GM12891 (cell line): ENCODE data around the gene CETP.

ENCODE experiments used
- DNase-seq: peaks from one replicate; pipeline ENCODE4 v3.0.0; 2011; ENCODE audit warnings: low spot score; ENCODE audit not compliant: insufficient read length
- FAIRE-seq: peaks from 2 replicates; lab custom pipeline; 2011; peaks lifted over from hg19 to GRCh38; lab: Jason Lieb, UNC
- PAX5 ChIP-seq: IDR thresholded peaks from 2 replicates; pipeline ENCODE4 v1.6.1; 2011; ENCODE audit warnings: low read length, moderate library complexity, mild to moderate bottlenecking; ENCODE audit not compliant: insufficient read depth, severe bottlenecking
- POLR2A ChIP-seq: IDR thresholded peaks from 2 replicates; pipeline ENCODE4 v1.6.1; 2011; ENCODE audit warnings: low read depth, low read length, control low read depth
- POLR2AphosphoS5 ChIP-seq: IDR thresholded peaks from 2 replicates; pipeline ENCODE4 v1.6.1; 2011; ENCODE audit warnings: low read depth, low read length, control low read depth
- POU2F2 ChIP-seq: IDR thresholded peaks from 2 replicates; pipeline ENCODE4 v1.6.1; 2011; ENCODE audit warnings: low read depth, mild to moderate bottlenecking, control low read depth, low read length, moderate library complexity
- SPI1 ChIP-seq: IDR thresholded peaks from 2 replicates; pipeline ENCODE4 v1.6.1; 2011; ENCODE audit warnings: low read depth, low read length, control low read depth
- TAF1 ChIP-seq: IDR thresholded peaks from 2 replicates; pipeline ENCODE4 v1.6.1; 2011; ENCODE audit warnings: low read depth, low read length, control low read depth

CETP gene

DNA sequence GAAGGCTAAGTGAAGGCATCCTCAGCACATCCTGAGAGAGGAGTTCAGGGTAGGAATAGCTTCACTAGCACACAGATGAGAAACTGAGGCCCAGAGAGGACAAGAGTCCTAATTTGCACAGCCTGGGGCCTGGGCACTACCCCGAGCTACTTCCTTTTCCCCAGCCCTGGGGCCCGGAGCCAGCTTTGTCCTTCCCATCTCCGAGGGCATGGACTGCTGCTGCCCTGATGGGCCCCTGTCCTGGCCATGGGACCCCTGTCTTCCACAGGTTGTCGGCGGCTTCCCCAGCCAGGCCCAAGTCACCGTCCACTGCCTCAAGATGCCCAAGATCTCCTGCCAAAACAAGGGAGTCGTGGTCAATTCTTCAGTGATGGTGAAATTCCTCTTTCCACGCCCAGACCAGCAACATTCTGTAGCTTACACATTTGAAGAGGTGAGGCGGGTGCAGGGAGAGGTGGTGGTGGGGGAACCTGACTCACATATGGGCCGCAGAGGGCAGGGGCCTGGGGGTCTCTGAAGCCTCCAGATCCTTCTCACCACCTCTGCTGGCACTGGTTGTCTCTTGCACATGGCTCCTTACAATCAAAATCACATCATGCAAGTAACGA is 16.2 kb downstream of the CETP start:
- FAIRE-seq: no peak
- TF ChIP-seq POLR2A (no peak), SPI1 (no peak), TAF1 (no peak), POLR2AphosphoS5 (no peak), POU2F2 (no peak), PAX5 (no peak)
- no peak for DNase-seq

DNA sequence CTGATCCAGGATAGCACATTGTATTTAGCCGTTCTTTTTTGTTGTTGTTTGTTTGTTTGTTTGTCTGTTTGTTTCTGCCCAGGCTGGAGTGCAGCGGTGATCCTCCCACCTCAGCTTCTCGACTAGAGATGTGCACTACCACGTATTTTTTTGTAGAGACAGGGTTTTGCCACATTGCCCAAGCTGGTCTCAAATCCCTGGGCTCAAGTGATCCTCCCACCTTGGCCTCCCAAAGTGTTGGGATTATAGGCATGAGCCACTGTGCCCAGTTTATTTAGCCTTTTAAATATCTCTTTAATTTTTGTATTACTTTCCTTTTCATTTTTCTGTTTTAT is 18.4 kb downstream of the CETP start:
- no peak for TF ChIP-seq TAF1
- TF ChIP-seq SPI1: no peak
- TF ChIP-seq POU2F2: no peak
- no peak for TF ChIP-seq POLR2A
- no peak for TF ChIP-seq POLR2AphosphoS5
- TF ChIP-seq PAX5: no peak
- no peak for FAIRE-seq
- DNase-seq: no peak

- FAIRE-seq (no peak), DNase-seq (no peak)
- TF ChIP-seq PAX5 (no peak), POLR2A (no peak), POU2F2 (no peak), POLR2AphosphoS5 (no peak), TAF1 (no peak), SPI1 (no peak)
These were observed 19.3 kb downstream of the CETP start for GRCh38 chr16:56980792-56981724.

GRCh38 chr16:56981729-56982271 is 20.1 kb downstream of the CETP start:
- FAIRE-seq: no peak
- TF ChIP-seq PAX5 (no peak), POLR2A (no peak), POLR2AphosphoS5 (no peak), TAF1 (no peak), POU2F2 (no peak), SPI1 (no peak)
- DNase-seq: no peak

- FAIRE-seq (peak; percentile 31), DNase-seq (no peak)
- TF ChIP-seq POLR2A (no peak), PAX5 (no peak), SPI1 (no peak), TAF1 (no peak), POU2F2 (no peak), POLR2AphosphoS5 (no peak)
These were observed 20.9 kb downstream of the CETP start for GRCh38 chr16:56982695-56983094.

GRCh38 chr16:56983211-56983751 is 21.5 kb downstream of the CETP start:
- DNase-seq (no peak), FAIRE-seq (no peak)
- no peak for TF ChIP-seq TAF1
- TF ChIP-seq POLR2AphosphoS5: no peak
- no peak for TF ChIP-seq POLR2A
- no peak for TF ChIP-seq SPI1
- TF ChIP-seq PAX5: no peak
- TF ChIP-seq POU2F2: no peak

GRCh38 chr16:56984639-56985038 is 22.9 kb downstream of the CETP start:
- TF ChIP-seq TAF1: no peak
- TF ChIP-seq SPI1: no peak
- TF ChIP-seq POLR2A: no peak
- TF ChIP-seq PAX5: no peak
- no peak for TF ChIP-seq POLR2AphosphoS5
- no peak for TF ChIP-seq POU2F2
- no peak for DNase-seq
- peak; percentile 13 for FAIRE-seq

GRCh38 chr16:56985288-56985961 is 23.7 kb downstream of the CETP start:
- FAIRE-seq (no peak), DNase-seq (no peak)
- no peak for TF ChIP-seq POU2F2

- FAIRE-seq (no peak), DNase-seq (no peak)
- no peak for TF ChIP-seq PAX5
- no peak for TF ChIP-seq TAF1
- no peak for TF ChIP-seq SPI1
- TF ChIP-seq POLR2A: no peak
- TF ChIP-seq POLR2AphosphoS5: no peak
- TF ChIP-seq POU2F2: no peak
These were observed 24.2 kb downstream of the CETP start for GRCh38 chr16:56985962-56986360.
